Middle frontal gyrus (tissue), 1 donor: ENCODE data around the gene DIAPH1.

Experiments used
- DNase-seq: peaks from one replicate; pipeline ENCODE4 v3.0.0-alpha.2; 2015; ENCODE audit warnings: low spot score; ENCODE audit errors: extremely low spot score

The DIAPH1 gene

GRCh38 chr5:141508440-141508797 is 110.4 kb downstream of the DIAPH1 start:
- no peak for DNase-seq

GRCh38 chr5:141507387-141508091 is 111.3 kb downstream of the DIAPH1 start:
- DNase-seq: no peak

- DNase-seq: no peak
Measured at GRCh38 chr5:141506381-141507155, 112.2 kb downstream of the DIAPH1 start.

GRCh38 chr5:141504216-141504615 is 114.6 kb downstream of the DIAPH1 start:
- no peak for DNase-seq

DNA sequence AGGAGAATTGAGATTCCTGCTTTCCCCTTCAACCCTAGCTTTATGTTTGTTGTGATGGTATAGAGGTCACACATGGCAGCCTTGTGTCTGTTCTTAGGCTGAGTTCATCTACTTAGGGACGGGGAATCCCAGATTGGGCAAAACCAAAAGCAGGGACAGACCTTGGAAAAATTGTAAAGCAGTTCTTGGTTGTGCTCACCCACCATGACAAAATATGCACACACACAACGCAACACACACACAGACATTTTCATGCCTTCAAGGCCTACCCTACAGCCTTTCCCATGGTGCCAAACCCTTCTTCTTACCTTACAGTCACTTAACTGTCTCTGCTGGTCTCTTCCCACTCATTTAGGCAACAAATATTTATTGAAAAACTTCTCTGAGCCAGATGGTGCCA is 115.1 kb downstream of the DIAPH1 start:
- no peak for DNase-seq

DNA sequence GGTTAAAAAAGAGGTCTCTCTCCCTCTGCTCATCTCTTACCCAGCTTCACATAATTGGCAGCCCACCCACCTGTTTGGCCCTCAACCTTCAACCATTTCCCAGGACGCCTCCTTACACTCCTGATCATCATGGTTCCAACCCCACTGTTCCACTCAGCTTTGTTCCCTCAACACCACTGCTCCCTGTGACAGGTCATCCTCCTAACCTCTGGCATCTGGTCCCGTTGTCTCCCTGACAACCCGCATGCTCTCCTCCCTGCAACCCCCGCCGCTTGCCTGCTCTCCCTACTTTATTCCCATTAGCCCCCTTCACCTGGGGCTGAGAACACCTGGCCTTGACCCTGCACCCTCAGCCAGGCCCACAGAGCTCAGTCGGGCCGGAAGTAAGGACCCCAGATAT is 117.0 kb downstream of the DIAPH1 start:
- DNase-seq: no peak

DNA sequence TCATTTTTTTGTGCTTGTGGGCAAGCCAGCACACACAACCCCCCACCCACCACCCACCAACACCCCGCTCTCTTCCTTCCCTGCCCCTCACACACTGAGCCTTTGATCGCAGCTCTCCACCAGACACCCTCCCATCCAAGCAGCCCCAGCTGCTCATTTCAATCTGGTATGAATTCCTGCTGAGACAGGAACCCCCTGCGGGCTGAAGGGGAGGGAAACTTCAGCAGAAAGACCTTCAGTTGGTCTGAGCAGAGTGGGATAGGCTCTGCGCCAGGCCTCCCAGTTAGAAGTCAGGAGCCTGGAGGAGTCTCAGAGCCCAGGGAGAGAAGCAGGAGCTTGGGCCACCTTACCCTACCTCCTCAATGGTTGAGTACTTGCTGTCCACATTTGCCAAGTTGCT is 122.8 kb downstream of the DIAPH1 start:
- DNase-seq: no peak

DNA sequence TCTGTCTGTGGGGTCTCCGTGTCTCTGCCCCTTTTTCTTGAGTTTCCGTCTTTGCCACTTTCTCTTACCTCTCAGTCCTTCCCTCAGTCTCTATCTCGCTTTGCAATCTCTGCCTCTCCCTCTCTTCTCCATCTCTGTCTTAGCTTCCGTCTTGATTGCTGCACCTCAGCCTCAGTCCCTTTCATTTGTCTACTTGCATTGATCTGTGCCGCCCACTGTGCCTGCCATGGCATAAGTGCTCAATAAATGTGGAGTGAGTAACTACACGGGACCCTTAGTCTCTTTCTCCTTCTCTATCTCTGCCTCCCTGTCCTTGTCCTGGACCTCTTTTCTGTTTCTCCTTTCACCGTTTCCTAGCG is 123.4 kb downstream of the DIAPH1 start:
- no peak for DNase-seq

GRCh38 chr5:141494761-141495452 is 123.9 kb downstream of the DIAPH1 start:
- no peak for DNase-seq

- DNase-seq: no peak
Measured at GRCh38 chr5:141493500-141494422, 125.0 kb downstream of the DIAPH1 start.

GRCh38 chr5:141492168-141492885 is 126.5 kb downstream of the DIAPH1 start:
- no peak for DNase-seq

- DNase-seq: no peak
Measured at GRCh38 chr5:141491323-141492167, 127.3 kb downstream of the DIAPH1 start.

DNA sequence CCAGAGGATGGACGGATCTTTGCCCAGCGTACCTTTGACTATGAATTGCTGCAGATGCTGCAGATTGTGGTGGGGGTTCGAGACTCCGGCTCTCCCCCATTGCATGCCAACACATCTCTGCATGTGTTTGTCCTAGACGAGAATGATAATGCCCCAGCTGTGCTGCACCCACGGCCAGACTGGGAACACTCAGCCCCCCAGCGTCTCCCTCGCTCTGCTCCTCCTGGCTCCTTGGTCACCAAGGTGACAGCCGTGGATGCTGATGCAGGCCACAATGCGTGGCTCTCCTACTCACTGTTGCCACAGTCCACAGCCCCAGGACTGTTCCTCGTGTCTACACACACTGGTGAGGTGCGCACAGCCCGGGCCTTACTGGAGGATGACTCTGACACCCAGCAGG is 128.0 kb downstream of the DIAPH1 start:
- no peak for DNase-seq

GRCh38 chr5:141490271-141490670 is 128.5 kb downstream of the DIAPH1 start:
- no peak for DNase-seq

DNA sequence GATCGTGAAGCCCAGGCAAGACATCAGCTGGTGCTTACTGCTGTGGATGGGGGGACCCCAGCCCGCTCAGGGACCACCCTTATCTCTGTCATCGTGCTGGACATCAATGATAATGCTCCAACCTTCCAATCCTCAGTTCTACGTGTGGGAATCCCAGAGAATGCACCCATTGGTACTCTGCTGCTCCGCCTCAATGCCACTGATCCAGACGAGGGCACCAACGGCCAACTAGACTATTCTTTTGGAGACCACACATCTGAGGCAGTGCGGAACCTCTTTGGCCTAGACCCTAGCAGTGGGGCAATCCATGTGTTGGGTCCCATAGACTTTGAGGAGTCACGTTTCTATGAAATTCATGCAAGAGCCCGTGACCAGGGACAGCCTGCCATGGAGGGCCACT is 129.0 kb downstream of the DIAPH1 start:
- DNase-seq: no peak

DNA sequence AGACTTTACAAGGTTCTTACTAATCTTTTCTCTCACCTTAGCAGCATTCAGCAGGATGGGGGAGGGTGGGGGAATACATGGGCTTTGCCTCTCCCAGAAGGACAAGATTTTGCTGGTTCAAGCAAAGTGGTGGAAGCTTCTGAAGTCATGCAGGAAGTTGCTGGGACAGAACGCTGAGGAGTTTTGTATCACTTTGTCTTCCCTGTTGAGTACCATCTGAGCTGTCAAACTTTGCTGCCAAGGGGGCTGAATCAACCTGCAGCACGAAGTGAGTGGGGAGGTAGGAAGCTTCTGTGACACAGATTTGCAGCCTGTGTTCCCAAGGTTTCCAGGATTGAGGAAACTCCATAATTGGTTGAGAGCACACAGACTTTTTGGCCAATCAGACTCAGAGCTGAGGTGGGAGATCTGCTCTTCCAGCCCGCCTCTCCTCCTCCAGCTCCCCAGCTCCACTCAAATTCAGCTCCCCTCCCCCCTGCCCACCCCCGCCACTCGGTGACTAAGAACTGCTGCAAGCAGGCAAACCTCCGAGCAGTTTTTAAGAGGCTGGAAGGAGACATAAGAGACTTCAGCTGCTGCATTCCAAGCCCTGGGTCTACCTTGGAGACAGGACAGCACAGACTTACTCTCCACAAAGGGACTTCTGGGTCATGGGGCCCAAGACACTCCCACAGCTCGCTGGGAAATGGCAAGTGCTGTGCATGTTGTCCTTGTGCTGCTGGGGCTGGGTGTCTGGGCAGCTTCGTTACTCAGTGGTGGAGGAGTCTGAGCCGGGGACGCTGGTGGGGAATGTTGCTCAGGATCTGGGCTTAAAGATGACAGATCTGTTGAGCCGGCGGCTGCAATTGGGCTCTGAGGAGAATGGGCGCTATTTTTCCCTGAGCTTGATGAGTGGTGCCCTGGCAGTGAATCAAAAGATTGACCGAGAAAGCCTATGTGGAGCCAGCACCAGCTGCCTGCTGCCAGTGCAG is 129.9 kb downstream of the DIAPH1 start, which contains the start of gene PCDHGC5:
TSS of gene PCDHGC5 (plus strand) at position 491 of the 971 bp plus-strand sequence. CDS start at position 651, 160 bp downstream.
- peak; percentile 63 for DNase-seq

GRCh38 chr5:141487131-141487530 is 131.7 kb downstream of the DIAPH1 start:
- no peak for DNase-seq

GRCh38 chr5:141486091-141486490 is 132.7 kb downstream of the DIAPH1 start:
- no peak for DNase-seq
